ENCODE results near the gene OR11H1. TPM values are rescaled to one million over a fixed set of nuclear protein-coding genes. Genes with fewer than 3 reads are reported as not detected.
"Not testable (repeated sequence)": the region's sequence is repeated elsewhere in the genome, so short reads cannot be mapped to it uniquely, and the experiment has no call there.

OR11H1 gene, protein sequence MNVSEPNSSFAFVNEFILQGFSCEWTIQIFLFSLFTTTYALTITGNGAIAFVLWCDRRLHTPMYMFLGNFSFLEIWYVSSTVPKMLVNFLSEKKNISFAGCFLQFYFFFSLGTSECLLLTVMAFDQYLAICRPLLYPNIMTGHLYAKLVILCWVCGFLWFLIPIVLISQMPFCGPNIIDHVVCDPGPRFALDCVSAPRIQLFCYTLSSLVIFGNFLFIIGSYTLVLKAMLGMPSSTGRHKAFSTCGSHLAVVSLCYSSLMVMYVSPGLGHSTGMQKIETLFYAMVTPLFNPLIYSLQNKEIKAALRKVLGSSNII
- total RNA-seq, result not detected in 2 replicates

DNA sequence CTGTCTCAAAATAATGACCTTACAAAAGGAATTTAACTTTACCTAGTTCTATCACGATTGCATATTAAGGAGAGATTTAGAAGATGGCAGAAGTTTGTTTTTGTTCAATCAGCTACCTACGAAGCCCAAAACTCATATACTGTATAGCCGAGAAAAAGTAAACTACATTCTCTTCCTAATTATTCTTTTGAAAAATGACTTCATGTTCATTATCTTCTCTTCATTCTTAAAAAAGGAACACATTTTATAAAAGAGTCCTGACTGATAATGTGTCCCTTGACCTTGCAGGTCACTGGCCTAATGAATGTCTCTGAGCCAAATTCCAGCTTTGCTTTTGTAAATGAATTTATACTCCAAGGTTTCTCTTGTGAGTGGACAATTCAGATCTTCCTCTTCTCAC lies at the start of gene OR11H1:
Gene OR11H1 (plus strand): TSS at position 301 of the 400 bp plus-strand sequence. CDS start 0 bp downstream, at position 301.
- DNase-seq, result not testable (repeated sequence)

DNA sequence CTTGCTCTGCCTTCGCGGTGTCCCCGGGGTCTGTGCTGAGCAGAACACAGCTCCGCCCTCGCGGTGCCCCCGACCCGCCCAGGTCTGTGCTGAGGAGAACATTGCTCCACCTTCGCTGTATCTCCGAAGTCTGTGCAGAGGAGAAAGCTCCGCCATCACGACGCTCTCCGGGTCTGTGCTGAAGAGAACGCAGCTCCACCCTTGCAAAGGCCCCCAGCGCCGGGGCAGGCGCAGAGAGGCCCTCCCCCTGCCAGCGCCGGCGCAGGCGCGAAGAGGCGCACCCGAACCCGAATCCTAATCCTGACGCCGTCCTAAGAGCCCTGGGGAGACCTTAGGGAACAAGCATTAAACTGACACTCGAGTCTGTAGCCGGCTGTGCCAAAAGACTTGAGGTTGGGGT lies 18.0 kb upstream of the OR11H1 start:
- not testable (repeated sequence) for DNase-seq

DNA sequence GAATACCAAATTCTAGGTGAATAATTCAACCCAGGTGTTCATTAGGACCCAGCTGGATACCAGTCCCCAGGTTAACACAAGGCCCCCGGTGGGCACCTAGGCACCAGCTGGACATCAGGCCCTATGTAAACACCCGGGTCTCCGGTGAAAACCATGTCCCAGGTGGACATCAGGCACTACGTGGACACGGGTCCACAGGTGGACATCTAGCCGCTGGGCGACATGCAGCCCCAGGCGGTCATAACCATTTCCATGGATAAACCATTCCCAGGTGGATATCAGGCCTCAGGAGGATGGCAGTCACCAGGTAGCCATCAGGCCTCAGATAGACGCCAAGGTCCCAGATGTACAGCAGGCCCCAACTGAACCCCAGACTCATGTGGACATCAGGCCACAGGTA lies 12.1 kb upstream of the OR11H1 start:
- DNase-seq, result not testable (repeated sequence)

DNA sequence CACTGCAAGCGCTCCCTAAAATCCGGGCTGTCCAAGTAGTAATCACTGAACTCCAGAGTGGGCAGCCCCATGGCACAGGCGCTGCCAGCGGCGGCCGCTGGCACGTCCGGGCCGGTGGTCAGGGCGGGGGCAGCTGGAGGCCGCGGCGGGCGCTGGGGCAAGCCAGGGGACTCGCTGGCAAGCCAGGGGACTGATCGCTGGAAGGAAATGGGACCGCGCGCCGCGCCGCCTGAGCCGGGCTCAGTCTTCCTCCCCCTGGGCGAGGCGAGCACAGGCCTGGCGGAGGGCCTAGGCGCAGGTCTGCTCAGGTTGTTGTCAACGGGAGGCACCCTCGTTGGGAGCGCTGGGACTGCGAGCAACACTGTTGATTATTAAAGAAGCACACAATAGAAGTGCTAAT lies 25.8 kb downstream of the OR11H1 start:
- DNase-seq, result not testable (repeated sequence)

DNA sequence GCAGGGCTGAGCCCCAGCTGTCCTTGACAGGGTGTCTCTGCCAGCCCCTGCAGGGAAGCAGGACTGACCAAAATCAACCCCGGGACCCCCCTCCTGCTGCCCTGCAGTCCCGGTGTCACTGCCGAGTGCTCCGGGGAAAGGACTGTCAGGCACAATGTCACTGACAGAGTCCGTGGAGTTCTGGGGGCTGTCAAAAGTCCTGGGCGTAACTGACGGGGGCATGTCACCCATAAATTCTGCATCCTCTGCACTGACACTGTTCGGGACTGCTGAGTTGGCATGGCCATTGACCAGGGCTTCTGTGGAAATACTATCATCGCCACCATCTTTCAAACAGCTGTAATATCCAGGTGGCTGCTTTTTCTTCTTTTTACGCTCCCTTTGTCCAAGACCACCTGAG lies 35.5 kb downstream of the OR11H1 start:
- DNase-seq, result not testable (repeated sequence)

DNA sequence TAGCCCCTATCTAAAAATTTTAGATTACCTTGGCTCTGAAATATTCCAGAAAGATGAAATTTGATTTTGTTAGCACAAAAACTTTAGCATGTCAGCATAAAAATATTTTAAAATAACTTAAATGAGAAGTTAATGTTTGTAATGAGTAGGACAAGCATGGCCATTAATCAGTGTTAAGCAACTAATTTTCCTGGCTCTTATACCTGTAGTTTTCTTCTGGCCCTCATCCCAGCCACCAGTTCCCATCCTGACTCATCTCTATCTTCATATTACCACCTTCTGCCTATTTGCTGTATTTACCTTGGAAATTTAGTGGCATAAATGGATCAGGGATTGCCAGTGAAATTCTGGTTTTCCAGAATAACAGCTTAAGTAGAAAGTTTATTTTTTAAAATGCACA lies 37.1 kb downstream of the OR11H1 start:
- DNase-seq, result not testable (repeated sequence)

Other genes with a start within 250 kb of the OR11H1 start
- not detected in 2 replicates for gene POTEH, start 161.8 kb downstream of the OR11H1 start, total RNA-seq